ENCODE measurements around the gene PTBP3. TPM values are rescaled to one million over a fixed set of nuclear protein-coding genes. Genes with fewer than 3 reads are reported as not detected.
"Not testable (repeated sequence)": the region's sequence is repeated elsewhere in the genome, so short reads cannot be mapped to it uniquely, and the experiment has no call there.

The PTBP3 gene
- polyA plus RNA-seq, 1 of the 3 experiments (the other 2 are of a cell fraction), result 6.1 TPM

GRCh38 chr9:112377087-112377486 is 43.7 kb upstream of the PTBP3 start (continued):
- TF ChIP-seq MXI1 (IDR thresholded peaks at IDR 0.05; ENCODE audit: low read depth, low read length) (no peak), TAF1 (IDR thresholded peaks at IDR 0.05; ENCODE audit: borderline replicate concordance, low read depth, low read length) (no peak), RFX5 (IDR thresholded peaks at IDR 0.05; ENCODE audit: low read length) (no peak)

GRCh38 chr9:112375361-112375760 is 41.9 kb upstream of the PTBP3 start:
- peaks cover 8% of the 10 kb centered on the region for H3F3A ChIP-seq (replicated peaks; ENCODE audit: insufficient read depth)
- peaks cover 14% of the 10 kb centered on the region; the same call in 1 of the 2 replicates for H3K79me2 ChIP-seq (ENCODE audit: insufficient read depth)
- H3K4me3 ChIP-seq (ENCODE audit: low read depth in 2 of 2, low read length in 1 of 2), result no peak overlapping the region
- no peak for DNase-seq
- no peaks in the 10 kb centered on the region for H3K36me3 ChIP-seq (replicated peaks in 1 of 2; ENCODE audit: control insufficient read depth in 1 of 2, insufficient read depth in 2 of 2, low read length in 1 of 2)
- H3K4me2 ChIP-seq, result no peak overlapping the region
- H2AFZ ChIP-seq (ENCODE audit: low read depth), result no peak overlapping the region
- H3K9ac ChIP-seq, result no peak overlapping the region
- peaks cover 3% of the 10 kb centered on the region in 2 experiments; a peak in 2 of 4 replicates for H3K4me1 ChIP-seq (ENCODE audit: control insufficient read depth in 1 of 2, insufficient read depth in 2 of 2, low read depth in 1 of 2, low read length in 1 of 2)
- no peaks in the 10 kb centered on the region for H3K9me3 ChIP-seq
- H3K27me3 ChIP-seq (ENCODE audit: insufficient read depth), result no peaks in the 10 kb centered on the region
- TF ChIP-seq RXRA (IDR thresholded peaks at IDR 0.05; ENCODE audit: borderline replicate concordance, low read depth), result no peak
- TF ChIP-seq USF1 (IDR thresholded peaks at IDR 0.05; ENCODE audit: borderline replicate concordance, low read depth), result no peak
- no peak for TF ChIP-seq MEF2A (IDR thresholded peaks at IDR 0.05; ENCODE audit: borderline replicate concordance, low read depth)
- no peak for TF ChIP-seq TEAD4 (IDR thresholded peaks at IDR 0.05; ENCODE audit: borderline replicate concordance, insufficient read depth)
- no peak for TF ChIP-seq RAD21 (IDR thresholded peaks at IDR 0.05; ENCODE audit: low read length)
- no peak for TF ChIP-seq GATA2 (CRISPR knock-in tag; IDR thresholded peaks at IDR 0.05)
- TF ChIP-seq JUND (IDR thresholded peaks at IDR 0.05), result no peak
- no peak for TF ChIP-seq USF2 (IDR thresholded peaks at IDR 0.05; ENCODE audit: borderline replicate concordance, low read depth, low read length)
- no peak for TF ChIP-seq RCOR1 (IDR thresholded peaks at IDR 0.05; ENCODE audit: low read length)
- no peak for TF ChIP-seq FOXM1 (IDR thresholded peaks at IDR 0.05; ENCODE audit: low read depth)
- H3K9me2 ChIP-seq, result no peaks in the 10 kb centered on the region
- POLR2A ChIA-PET, result no interaction called here
- no peaks in the 10 kb centered on the region for H4K20me1 ChIP-seq (ENCODE audit: insufficient read depth)
- 90% methylated on average over 4 of the region's 5 CpGs for WGBS (ENCODE audit: low lambda C conversion rate)
- no peak overlapping the region for H3K27ac ChIP-seq (ENCODE audit: low read depth in 2 of 2, low read length in 1 of 2)
- CTCF ChIA-PET, result no interaction called here

GRCh38 chr9:112374232-112374631 is 40.8 kb upstream of the PTBP3 start:
- H3K36me3 ChIP-seq (replicated peaks in 1 of 2; ENCODE audit: control insufficient read depth in 1 of 2, insufficient read depth in 2 of 2, low read length in 1 of 2); H3K79me2 ChIP-seq (ENCODE audit: insufficient read depth); H3K9me3 ChIP-seq; POLR2A ChIA-PET; H2AFZ ChIP-seq (ENCODE audit: low read depth); H3K9me2 ChIP-seq; H3F3A ChIP-seq (replicated peaks; ENCODE audit: insufficient read depth); H3K4me3 ChIP-seq (ENCODE audit: low read depth in 2 of 2, low read length in 1 of 2); H3K9ac ChIP-seq; H3K27ac ChIP-seq (ENCODE audit: low read depth in 2 of 2, low read length in 1 of 2); H3K4me2 ChIP-seq; H3K4me1 ChIP-seq (ENCODE audit: control insufficient read depth in 1 of 2, insufficient read depth in 2 of 2, low read depth in 1 of 2, low read length in 1 of 2); H3K27me3 ChIP-seq (ENCODE audit: insufficient read depth); H4K20me1 ChIP-seq (ENCODE audit: insufficient read depth); DNase-seq: not testable (repeated sequence)
- CTCF ChIA-PET, result interaction anchor here (0.8 kb wide), 1 partner anchor 468 kb away, joined by 3 read pairs; no protein-coding TSS in a partner anchor
- WGBS (ENCODE audit: low lambda C conversion rate), result 96% methylated on average over 2 of the region's 2 CpGs

GRCh38 chr9:112373666-112374065 is 40.2 kb upstream of the PTBP3 start:
- H4K20me1 ChIP-seq (ENCODE audit: insufficient read depth); H3K79me2 ChIP-seq (ENCODE audit: insufficient read depth); POLR2A ChIA-PET; H3K4me1 ChIP-seq (ENCODE audit: control insufficient read depth in 1 of 2, insufficient read depth in 2 of 2, low read depth in 1 of 2, low read length in 1 of 2); H2AFZ ChIP-seq (ENCODE audit: low read depth); H3K9me3 ChIP-seq; DNase-seq; H3K9me2 ChIP-seq; H3K27me3 ChIP-seq (ENCODE audit: insufficient read depth); H3K36me3 ChIP-seq (replicated peaks in 1 of 2; ENCODE audit: control insufficient read depth in 1 of 2, insufficient read depth in 2 of 2, low read length in 1 of 2); H3K27ac ChIP-seq (ENCODE audit: low read depth in 2 of 2, low read length in 1 of 2); H3F3A ChIP-seq (replicated peaks; ENCODE audit: insufficient read depth); H3K9ac ChIP-seq; H3K4me2 ChIP-seq; H3K4me3 ChIP-seq (ENCODE audit: low read depth in 2 of 2, low read length in 1 of 2): not testable (repeated sequence)
- CTCF ChIA-PET, result interaction anchor here (0.7 to 1.3 kb wide), 2 partner anchors 12 to 277 kb away, joined by 3 read pairs; no protein-coding TSS in a partner anchor
- WGBS (ENCODE audit: low lambda C conversion rate), result 76% methylated on average over 2 of the region's 2 CpGs
